ENCODE results near the gene TMEM121.
"Not testable (repeated sequence)": the region's sequence is repeated elsewhere in the genome, so short reads cannot be mapped to it uniquely, and the experiment has no call there.

TMEM121 gene

DNA sequence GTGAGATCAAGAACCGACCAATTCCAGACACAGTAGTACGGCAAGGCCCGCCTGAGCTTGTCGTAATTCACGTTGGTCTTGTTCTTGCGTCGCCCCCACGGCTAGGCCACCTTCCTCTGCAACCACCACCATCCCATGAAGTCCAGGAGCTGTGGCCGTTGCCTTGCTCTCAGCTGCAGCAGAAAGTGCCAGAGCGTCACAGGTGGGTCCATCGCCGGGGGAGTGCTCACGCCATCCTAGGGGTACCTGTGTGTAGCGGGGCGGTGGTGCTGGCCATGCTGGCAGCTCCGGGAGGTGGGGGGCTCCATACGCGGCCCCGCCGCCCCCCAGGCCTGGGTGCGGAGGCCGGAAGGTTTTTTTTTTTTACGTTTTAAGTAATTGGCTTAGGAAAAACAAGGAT lies 23.1 kb downstream of the TMEM121 start:
- H3K27ac ChIP-seq (ENCODE audit: low read depth, low read length): no peak overlapping the region
- H3K9me2 ChIP-seq (replicated peaks; ENCODE audit: control insufficient read depth, low read length): no peaks in the 10 kb centered on the region
- no peak overlapping the region for H3K4me2 ChIP-seq (ENCODE audit: low read length)
- H3K79me2 ChIP-seq (ENCODE audit: control insufficient read depth, low read length): no peaks in the 10 kb centered on the region
- H3F3A ChIP-seq (ENCODE audit: control insufficient read depth, insufficient read depth): no peaks in the 10 kb centered on the region
- TF ChIP-seq, protein P1, sequence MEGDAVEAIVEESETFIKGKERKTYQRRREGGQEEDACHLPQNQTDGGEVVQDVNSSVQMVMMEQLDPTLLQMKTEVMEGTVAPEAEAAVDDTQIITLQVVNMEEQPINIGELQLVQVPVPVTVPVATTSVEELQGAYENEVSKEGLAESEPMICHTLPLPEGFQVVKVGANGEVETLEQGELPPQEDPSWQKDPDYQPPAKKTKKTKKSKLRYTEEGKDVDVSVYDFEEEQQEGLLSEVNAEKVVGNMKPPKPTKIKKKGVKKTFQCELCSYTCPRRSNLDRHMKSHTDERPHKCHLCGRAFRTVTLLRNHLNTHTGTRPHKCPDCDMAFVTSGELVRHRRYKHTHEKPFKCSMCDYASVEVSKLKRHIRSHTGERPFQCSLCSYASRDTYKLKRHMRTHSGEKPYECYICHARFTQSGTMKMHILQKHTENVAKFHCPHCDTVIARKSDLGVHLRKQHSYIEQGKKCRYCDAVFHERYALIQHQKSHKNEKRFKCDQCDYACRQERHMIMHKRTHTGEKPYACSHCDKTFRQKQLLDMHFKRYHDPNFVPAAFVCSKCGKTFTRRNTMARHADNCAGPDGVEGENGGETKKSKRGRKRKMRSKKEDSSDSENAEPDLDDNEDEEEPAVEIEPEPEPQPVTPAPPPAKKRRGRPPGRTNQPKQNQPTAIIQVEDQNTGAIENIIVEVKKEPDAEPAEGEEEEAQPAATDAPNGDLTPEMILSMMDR (IDR thresholded peaks at IDR 0.05; ENCODE audit: low read depth, low read length, poor library complexity, severe bottlenecking): no peak
- no peak for TF ChIP-seq EZH2phosphoT487 (IDR thresholded peaks at IDR 0.05; ENCODE audit: borderline replicate concordance, low read length)
- no peaks in the 10 kb centered on the region for H3K27me3 ChIP-seq (ENCODE audit: control insufficient read depth, low read length)
- H3K36me3 ChIP-seq (ENCODE audit: control insufficient read depth, low read length): no peaks in the 10 kb centered on the region
- peaks cover 11% of the 10 kb centered on the region; the same call in 1 of the 2 replicates for H3K9me3 ChIP-seq (ENCODE audit: control insufficient read depth, insufficient read depth, low read length)
- H3K4me1 ChIP-seq (ENCODE audit: control insufficient read depth, low read length): no peaks in the 10 kb centered on the region
- H3K4me3 ChIP-seq (ENCODE audit: low read length): no peak overlapping the region
- no peaks in the 10 kb centered on the region for H4K20me1 ChIP-seq (ENCODE audit: control insufficient read depth, insufficient read depth, low read depth, low read length)

DNA sequence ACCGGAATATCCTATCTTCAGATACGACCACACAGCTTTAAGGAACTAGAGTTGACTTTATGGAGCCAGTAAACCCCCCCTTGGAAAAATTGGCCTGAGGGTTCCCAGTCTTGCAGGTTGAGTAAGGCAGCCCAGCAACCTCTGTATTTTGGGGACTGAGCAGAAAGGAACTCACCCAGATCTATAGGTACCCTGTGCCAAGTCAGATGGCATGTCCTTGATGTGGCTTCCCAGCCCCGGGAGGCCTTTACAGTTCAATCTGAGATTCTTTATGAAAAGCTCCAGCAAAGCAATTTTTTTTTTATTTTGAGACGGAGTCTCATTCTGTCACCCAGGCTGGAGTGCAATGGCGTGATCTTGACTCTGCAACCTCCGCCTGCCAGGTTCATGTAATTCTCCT lies 27.6 kb downstream of the TMEM121 start:
- Histone ChIP-seq H3K36me3 (ENCODE audit: control insufficient read depth, low read length) (no peaks in the 10 kb centered on the region), H3K79me2 (ENCODE audit: control insufficient read depth, low read length) (no peaks in the 10 kb centered on the region), H3K27me3 (ENCODE audit: control insufficient read depth, low read length) (no peaks in the 10 kb centered on the region), H3K27ac (ENCODE audit: low read depth, low read length) (no peak overlapping the region), H3K9me2 (replicated peaks; ENCODE audit: control insufficient read depth, low read length) (no peaks in the 10 kb centered on the region), H3K4me2 (ENCODE audit: low read length) (no peak overlapping the region), H3F3A (ENCODE audit: control insufficient read depth, insufficient read depth) (no peaks in the 10 kb centered on the region), H3K4me3 (ENCODE audit: low read length) (no peak overlapping the region), H4K20me1 (ENCODE audit: control insufficient read depth, insufficient read depth, low read depth, low read length) (no peaks in the 10 kb centered on the region), H3K4me1 (ENCODE audit: control insufficient read depth, low read length) (peaks cover 6% of the 10 kb centered on the region), H3K9me3 (ENCODE audit: control insufficient read depth, insufficient read depth, low read length) (peaks cover 4% of the 10 kb centered on the region; the same call in 1 of the 2 replicates)
- TF ChIP-seq, protein P1 (IDR thresholded peaks at IDR 0.05; ENCODE audit: low read depth, low read length, poor library complexity, severe bottlenecking): no peak
- TF ChIP-seq EZH2phosphoT487 (IDR thresholded peaks at IDR 0.05; ENCODE audit: borderline replicate concordance, low read length): no peak

DNA sequence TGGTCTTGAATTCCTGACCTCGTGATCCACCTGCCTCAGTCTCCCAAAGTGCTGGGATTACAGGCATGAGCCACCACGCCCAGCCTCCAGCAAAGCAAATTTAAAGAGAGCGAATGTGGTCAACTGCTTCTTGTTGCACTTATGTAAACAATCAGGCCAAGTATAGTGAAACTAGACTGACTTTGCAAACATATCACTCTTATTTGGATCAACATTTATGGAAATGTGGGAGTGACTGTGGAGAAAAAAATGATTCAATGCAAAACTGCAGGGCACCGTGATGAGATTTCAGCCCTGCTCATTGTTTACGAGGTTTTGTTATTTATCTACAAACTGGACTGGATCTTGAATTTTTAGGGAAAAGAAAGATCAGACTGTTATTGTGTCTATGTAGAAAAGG lies 28.1 kb downstream of the TMEM121 start:
- H3K79me2 ChIP-seq (ENCODE audit: control insufficient read depth, low read length): no peaks in the 10 kb centered on the region
- H3K4me1 ChIP-seq (ENCODE audit: control insufficient read depth, low read length): peaks cover 11% of the 10 kb centered on the region
- no peak overlapping the region for H3K4me2 ChIP-seq (ENCODE audit: low read length)
- no peak for TF ChIP-seq EZH2phosphoT487 (IDR thresholded peaks at IDR 0.05; ENCODE audit: borderline replicate concordance, low read length)
- TF ChIP-seq, protein P1 (IDR thresholded peaks at IDR 0.05; ENCODE audit: low read depth, low read length, poor library complexity, severe bottlenecking): no peak
- no peaks in the 10 kb centered on the region for H3F3A ChIP-seq (ENCODE audit: control insufficient read depth, insufficient read depth)
- H3K9me2 ChIP-seq (replicated peaks; ENCODE audit: control insufficient read depth, low read length): no peaks in the 10 kb centered on the region
- no peaks in the 10 kb centered on the region for H4K20me1 ChIP-seq (ENCODE audit: control insufficient read depth, insufficient read depth, low read depth, low read length)
- H3K4me3 ChIP-seq (ENCODE audit: low read length): no peak overlapping the region
- H3K36me3 ChIP-seq (ENCODE audit: control insufficient read depth, low read length): no peaks in the 10 kb centered on the region
- H3K27me3 ChIP-seq (ENCODE audit: control insufficient read depth, low read length): no peaks in the 10 kb centered on the region
- no peak overlapping the region for H3K27ac ChIP-seq (ENCODE audit: low read depth, low read length)
- no peaks in the 10 kb centered on the region for H3K9me3 ChIP-seq (ENCODE audit: control insufficient read depth, insufficient read depth, low read length)

DNA sequence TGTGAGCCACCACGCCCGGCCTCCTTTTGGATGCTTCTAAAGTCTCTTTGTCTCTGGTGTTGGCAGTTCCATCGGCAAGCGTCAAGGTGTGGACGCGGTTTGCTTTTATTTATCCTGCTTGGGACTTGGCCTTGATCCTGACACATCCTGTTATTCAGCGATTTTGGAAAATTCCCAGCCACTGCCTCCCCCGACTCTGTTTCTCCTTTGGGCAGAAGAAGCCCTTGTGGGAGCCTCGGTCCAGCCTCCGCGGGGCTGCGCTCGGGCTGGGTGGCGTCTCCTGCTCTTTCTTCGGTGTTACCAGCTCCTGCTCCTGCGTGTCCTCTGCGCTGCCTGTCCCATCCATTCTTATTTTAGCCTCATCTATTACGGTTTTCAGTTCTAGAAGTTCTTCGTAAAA lies 31.3 kb downstream of the TMEM121 start:
- H3K9me3 ChIP-seq (ENCODE audit: control insufficient read depth, insufficient read depth, low read length); H3K79me2 ChIP-seq (ENCODE audit: control insufficient read depth, low read length); H3K4me3 ChIP-seq (ENCODE audit: low read length); H4K20me1 ChIP-seq (ENCODE audit: control insufficient read depth, insufficient read depth, low read depth, low read length); H3K9me2 ChIP-seq (replicated peaks; ENCODE audit: control insufficient read depth, low read length); H3F3A ChIP-seq (ENCODE audit: control insufficient read depth, insufficient read depth); H3K27ac ChIP-seq (ENCODE audit: low read depth, low read length); H3K27me3 ChIP-seq (ENCODE audit: control insufficient read depth, low read length); H3K4me2 ChIP-seq (ENCODE audit: low read length); H3K36me3 ChIP-seq (ENCODE audit: control insufficient read depth, low read length): not testable (repeated sequence)
- H3K4me1 ChIP-seq (ENCODE audit: control insufficient read depth, low read length): peaks cover 25% of the 10 kb centered on the region
